ENCODE measurements around the gene SRGAP3.

Gene SRGAP3

DNA sequence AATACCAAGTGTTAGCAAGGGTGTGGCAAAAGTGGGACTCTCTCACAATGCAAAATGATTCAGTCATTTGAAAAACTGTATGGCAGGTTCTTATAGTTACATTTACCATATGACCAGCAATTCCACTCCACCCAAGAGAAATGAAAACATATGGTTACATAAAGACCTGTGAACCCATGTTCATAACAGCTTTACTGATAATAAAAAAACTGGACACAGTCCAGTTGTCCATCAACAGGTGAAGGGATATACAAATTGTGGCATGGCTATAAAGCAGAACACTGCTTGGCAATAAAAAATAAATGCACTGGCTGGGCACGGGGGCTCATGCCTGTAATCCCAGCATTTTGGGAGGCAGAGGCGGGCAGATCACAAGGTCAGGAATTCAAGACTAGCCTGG is 316.9 kb downstream of the SRGAP3 start:
- TF ChIP-seq CTCF (IDR thresholded peaks at IDR 0.05; ENCODE audit: low read depth, low read length) (no peak), EZH2phosphoT487 (IDR thresholded peaks at IDR 0.05; ENCODE audit: low read depth) (no peak)
- no peak overlapping the region for H3K27ac ChIP-seq (ENCODE audit: low read length)
- H3K9ac ChIP-seq (ENCODE audit: low read length), result no peak overlapping the region
- no peaks in the 10 kb centered on the region; the same call in 1 of the 2 replicates for H4K20me1 ChIP-seq (ENCODE audit: insufficient read depth, low read length)
- no peaks in the 10 kb centered on the region for H3K9me3 ChIP-seq (ENCODE audit: insufficient read depth, low read length)
- H3K79me2 ChIP-seq (ENCODE audit: low read length), result peaks cover 2% of the 10 kb centered on the region
- H2AFZ ChIP-seq (ENCODE audit: low read depth, low read length), result no peak overlapping the region
- no peak overlapping the region for H3K4me3 ChIP-seq (ENCODE audit: low read length)
- peaks cover 24% of the 10 kb centered on the region for H3K36me3 ChIP-seq (replicated peaks; ENCODE audit: low read depth, low read length)
- H3K4me2 ChIP-seq (ENCODE audit: low read length), result no peak overlapping the region
- peaks cover 5% of the 10 kb centered on the region; the same call in 1 of the 2 replicates for H3K4me1 ChIP-seq (ENCODE audit: low read length)
- H3K27me3 ChIP-seq (ENCODE audit: low read depth, low read length), result no peaks in the 10 kb centered on the region

DNA sequence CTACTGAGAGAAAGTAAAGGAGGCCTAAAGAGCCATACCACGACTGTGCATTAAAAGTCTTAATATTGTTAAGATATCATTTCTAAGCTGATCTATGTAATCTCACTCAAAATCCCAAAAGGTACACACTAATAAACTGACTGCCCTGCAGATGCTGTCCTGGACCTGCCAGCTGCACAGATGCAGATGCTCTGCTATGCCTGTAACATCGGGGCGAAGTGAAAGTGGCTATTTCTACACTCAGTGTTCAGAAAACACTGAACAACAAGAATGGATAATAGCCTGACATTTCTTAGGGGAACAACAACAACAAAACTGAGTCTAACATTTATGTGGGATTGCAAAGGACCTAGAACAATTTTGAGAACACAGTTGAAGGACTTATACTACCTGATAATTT is 318.1 kb downstream of the SRGAP3 start:
- Histone ChIP-seq H4K20me1 (ENCODE audit: insufficient read depth, low read length) (no peaks in the 10 kb centered on the region; the same call in 1 of the 2 replicates), H3K36me3 (replicated peaks; ENCODE audit: low read depth, low read length) (peaks cover 17% of the 10 kb centered on the region), H3K4me3 (ENCODE audit: low read length) (peak overlapping the region; percentile 9; the same call in 1 of the 2 replicates), H3K27ac (ENCODE audit: low read length) (no peak overlapping the region), H3K9me3 (ENCODE audit: insufficient read depth, low read length) (no peaks in the 10 kb centered on the region), H3K4me2 (ENCODE audit: low read length) (peak overlapping the region; percentile 39), H3K9ac (ENCODE audit: low read length) (no peak overlapping the region), H3K4me1 (ENCODE audit: low read length) (peaks cover 5% of the 10 kb centered on the region; the same call in 1 of the 2 replicates), H3K27me3 (ENCODE audit: low read depth, low read length) (no peaks in the 10 kb centered on the region), H2AFZ (ENCODE audit: low read depth, low read length) (no peak overlapping the region), H3K79me2 (ENCODE audit: low read length) (peaks cover 2% of the 10 kb centered on the region)
- TF ChIP-seq CTCF (IDR thresholded peaks at IDR 0.05; ENCODE audit: low read depth, low read length) (no peak), EZH2phosphoT487 (IDR thresholded peaks at IDR 0.05; ENCODE audit: low read depth) (no peak)

Measured in OCI-LY3 (cell line).